Measurements from ENCODE around the gene CHMP2B.
"Not testable (repeated sequence)": the region's sequence is repeated elsewhere in the genome, so short reads cannot be mapped to it uniquely, and the experiment has no call there.

Gene CHMP2B

GRCh38 chr3:87229113-87229512 is 2.0 kb downstream of the CHMP2B start:
- DNase-seq (ENCODE audit: low read depth in 1 of 2, low spot score in 1 of 2) = no peak

DNA sequence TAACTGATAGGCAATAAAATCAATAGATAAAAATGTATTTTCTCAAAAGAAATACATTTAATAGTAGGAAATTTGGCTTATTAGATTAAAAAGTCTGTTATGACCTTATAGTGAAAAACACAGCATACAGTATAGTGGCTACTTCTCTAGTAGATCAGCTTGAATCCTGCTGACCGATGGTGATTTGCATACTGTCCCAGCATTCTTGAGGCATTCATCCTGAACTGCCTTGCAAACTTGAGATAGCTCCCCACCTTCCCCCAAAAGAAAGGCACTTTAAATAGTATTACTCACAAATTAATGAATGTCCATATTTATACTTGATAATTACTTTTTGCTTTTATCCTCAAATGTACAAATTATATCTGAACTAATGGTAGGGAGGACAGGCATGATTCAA is 6.7 kb downstream of the CHMP2B start:
- DNase-seq (ENCODE audit: low read depth in 1 of 2, low spot score in 1 of 2) = no peak

GRCh38 chr3:87236093-87236492 is 9.0 kb downstream of the CHMP2B start:
- DNase-seq (ENCODE audit: low read depth in 1 of 2, low spot score in 1 of 2) = no peak

- DNase-seq (ENCODE audit: low read depth in 1 of 2, low spot score in 1 of 2) = no peak
Observed at GRCh38 chr3:87246662-87247429, 19.7 kb downstream of the CHMP2B start.

DNA sequence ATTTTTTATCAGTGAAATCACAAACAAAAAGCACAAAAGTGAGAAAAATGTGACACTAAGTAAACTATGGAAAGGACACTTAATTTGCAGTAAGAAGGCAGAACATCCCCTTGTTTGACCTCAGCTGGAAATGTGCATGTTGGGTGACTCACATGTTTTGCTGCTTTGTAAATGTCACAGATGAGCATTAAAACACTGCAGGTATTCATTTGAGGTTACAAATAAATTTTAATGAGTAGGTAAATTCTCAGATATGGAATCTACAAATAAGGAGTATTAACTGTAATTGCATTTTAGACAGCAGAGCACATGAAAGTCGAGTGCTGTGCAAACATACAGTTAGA is 20.3 kb downstream of the CHMP2B start:
- no peak for DNase-seq (ENCODE audit: low read depth in 1 of 2, low spot score in 1 of 2)

DNA sequence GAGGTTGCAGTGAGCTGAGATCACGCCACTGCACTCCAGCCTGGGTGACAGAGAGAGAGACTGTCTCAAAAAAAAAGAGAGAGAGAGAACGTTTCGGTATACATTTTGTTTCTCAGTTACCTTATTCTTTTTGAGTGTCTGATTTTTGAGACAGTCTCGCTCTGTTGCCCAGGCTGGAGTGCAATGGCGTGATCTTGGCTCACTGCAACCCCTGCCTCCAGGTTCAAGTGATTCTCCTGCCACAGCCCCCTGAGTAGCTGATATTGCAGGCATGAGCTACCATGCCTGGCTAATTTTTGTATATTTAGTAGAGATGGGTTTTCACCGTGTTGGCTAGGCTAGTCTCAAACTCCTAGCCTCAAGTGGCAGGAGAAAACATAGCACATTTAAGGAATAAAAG is 21.1 kb downstream of the CHMP2B start:
- DNase-seq (ENCODE audit: low read depth in 1 of 2, low spot score in 1 of 2) = not testable (repeated sequence)

DNA sequence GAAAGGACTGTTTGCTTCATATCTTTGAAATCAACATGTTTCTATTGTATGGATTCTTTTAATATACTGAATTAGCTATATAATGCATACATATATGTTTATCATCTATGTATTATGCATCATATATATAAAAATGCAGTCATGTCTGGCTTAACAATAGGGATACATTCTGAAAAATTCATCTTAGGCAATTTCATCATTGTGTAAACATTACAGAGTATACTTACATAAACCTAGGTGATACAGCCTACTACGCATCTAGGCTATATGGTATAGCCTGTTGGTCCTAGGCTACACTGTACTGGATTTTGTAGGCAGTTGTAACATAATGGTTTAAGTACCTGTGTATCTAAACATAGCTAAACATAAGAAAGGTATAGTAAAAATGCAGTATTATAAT is 21.7 kb downstream of the CHMP2B start:
- no peak for DNase-seq (ENCODE audit: low read depth in 1 of 2, low spot score in 1 of 2)

GRCh38 chr3:87250009-87250408 is 22.9 kb downstream of the CHMP2B start:
- no peak for DNase-seq (ENCODE audit: low read depth in 1 of 2, low spot score in 1 of 2)

GRCh38 chr3:87260270-87260669 is 33.2 kb downstream of the CHMP2B start:
- no peak for DNase-seq (ENCODE audit: low read depth in 1 of 2, low spot score in 1 of 2)

DNA sequence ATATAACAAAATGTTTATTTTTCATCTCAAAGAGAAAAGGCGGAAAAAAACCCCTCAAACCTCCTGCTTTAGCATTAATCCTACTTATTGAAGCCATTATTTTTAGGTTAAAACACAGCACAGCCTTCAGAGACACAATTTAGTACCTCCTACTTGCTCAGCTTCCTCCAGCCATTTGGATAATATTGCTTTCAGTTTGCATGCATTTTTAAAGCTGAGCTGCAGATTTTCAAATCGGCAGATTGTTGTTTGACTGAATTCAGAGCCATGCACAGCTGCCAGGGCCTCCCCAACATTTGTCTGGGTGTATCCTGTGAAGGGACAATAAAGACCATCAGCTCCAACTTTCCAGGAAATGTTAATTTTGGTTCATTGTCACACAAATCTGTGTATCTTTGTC is 34.8 kb downstream of the CHMP2B start:
- DNase-seq (ENCODE audit: low read depth in 1 of 2, low spot score in 1 of 2) = no peak

DNA sequence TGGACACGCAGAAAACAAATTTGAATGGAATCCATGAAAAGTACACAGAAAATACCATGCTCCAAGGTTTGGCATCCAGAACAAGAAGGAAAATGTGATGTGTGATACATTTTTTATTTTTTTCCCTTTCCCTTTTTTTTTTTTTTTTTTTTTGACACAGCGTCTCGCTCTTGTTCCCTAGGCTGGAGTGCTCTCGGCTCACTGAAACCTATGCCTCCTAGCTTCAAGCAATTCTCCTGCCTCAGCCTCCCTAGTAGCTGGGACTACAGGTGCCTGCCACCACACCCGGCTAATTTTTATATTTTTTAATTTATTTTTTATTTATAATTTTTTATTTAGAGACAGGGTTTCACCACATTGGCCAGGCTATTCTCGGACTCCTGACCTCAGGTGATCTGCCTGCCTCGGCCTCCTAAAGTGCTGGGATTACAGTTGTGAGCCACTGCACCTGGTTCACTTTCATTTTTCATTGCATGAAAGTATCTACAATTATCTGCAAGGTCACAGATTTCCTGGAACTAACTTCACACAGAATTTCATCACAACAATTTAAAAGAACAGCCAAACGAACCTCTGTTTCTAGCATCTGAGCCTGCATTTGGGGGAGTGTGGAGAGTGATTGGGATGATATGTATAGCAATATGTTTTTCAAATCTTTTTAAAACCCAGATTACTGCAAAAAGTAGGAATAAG is 41.0 kb downstream of the CHMP2B start:
- DNase-seq (ENCODE audit: low read depth in 1 of 2, low spot score in 1 of 2) = no peak

DNA sequence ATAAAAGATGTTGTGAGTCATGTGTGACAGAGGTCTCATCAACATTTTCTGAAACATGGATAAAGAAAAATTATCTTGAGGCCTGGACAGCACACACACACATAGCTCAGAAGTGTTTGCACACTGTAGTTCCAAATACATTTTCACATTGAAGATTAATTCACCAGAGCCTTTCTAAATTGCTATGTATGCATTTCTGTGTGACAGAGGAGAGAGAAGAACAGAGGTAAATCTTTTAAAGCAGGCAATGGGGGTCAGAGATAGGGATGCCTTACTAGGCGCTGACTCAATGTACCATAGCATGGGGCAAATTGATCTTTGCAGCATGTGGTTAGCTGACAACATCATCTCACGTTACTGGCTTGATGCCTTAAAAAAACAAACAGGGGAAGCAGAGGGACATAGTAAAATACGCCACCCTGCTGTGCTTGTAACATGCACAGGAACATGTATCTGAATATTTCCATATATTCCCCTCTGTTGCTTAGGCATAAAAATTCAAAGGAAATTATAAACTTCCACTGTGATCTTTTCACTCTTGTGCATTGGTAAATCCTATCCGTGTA is 41.6 kb downstream of the CHMP2B start:
- DNase-seq (ENCODE audit: low read depth in 1 of 2, low spot score in 1 of 2) = no peak

- DNase-seq (ENCODE audit: low read depth in 1 of 2, low spot score in 1 of 2) = no peak
Observed at GRCh38 chr3:87269723-87270122, 42.6 kb downstream of the CHMP2B start.

DNA sequence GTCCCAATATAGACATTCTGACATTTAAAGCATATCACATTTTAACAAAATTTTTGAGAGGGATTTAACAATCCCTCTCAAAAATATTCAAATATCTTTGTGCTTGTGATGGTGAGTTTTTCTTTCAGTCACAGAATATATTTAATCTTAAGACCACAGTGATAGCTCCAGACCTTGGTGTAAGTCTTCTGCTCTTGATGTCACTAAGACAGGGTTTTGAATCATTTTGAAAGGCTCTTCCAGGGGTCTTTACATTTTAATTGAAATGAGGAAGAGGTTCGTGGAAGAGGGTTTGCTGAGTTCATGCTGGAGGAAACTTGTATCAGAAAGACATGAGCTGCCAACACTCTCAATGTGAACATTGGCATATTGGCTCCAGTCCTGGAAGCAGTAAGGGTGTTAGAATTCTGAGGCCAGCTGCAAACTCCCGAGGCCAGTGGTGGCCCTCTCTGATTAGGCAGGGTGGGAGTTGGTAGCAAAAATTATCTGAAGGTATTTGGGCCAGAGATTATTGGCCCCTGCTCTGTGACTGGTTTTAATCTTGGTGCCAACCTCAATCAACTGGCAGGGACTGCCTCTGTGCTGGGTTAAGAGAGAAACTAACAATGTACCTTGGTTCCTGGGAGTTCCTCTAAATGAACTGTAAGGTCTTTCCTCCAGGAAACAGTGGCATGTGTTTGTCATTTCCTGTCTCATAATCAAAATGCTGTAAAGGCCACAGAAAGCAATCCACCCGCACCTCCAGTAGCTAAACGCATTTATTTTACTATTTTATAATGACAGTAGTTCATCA is 44.0 kb downstream of the CHMP2B start:
- DNase-seq (ENCODE audit: low read depth in 1 of 2, low spot score in 1 of 2) = no peak

DNA sequence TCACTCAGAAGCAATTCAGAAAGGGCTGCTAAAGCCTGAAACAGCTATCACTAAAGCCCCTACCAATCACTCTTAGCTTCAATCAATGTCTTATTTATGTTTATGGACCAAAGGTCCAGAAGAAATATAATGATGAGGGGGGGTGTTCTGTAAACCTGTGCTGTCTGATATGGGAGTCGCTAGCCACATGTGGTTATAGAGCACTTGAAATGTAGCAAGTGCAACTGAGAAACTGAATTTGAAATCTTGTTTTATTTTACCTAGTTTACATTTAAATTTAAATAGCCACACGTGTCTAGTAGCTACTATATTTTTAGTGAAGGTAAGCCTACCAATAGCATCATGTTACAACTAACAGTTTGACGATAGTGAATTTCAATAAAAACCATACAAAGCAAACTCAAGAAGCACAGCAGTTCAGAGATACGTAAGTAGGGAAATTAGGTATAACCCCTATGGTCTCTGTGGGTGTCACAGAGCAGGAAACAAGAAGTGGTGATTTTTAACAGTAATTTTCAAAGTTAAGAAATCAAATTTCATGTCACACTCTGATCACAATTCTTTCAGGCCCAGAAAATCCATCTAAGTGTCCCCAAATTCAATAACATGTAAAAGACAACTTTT is 45.7 kb downstream of the CHMP2B start:
- DNase-seq (ENCODE audit: low read depth in 1 of 2, low spot score in 1 of 2) = no peak

- no peak for DNase-seq (ENCODE audit: low read depth in 1 of 2, low spot score in 1 of 2)
Observed at GRCh38 chr3:87276484-87276883, 49.4 kb downstream of the CHMP2B start, which contains the start of gene POU1F1. POU1F1 (minus strand) TSS chr3:87276584; CDS start chr3:87276462, 122 bp downstream.

DNA sequence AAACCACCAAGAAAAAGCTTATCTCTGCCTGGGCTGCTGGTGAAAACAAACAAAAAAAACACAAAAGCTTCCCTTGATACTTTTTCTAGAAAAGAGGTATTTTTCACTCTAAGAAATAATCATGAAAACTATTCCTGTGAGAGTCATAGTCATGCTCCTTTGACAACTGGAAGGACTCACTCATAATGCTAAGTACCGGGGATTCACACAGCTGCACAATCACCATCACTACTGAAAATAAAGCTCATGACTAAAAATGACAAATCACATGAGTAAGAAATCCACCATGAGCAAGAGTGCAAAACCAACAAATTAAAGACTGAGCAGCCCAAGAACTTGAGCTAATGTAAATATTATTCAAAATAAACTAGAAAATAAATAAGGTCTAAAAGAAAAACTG is 59.9 kb downstream of the CHMP2B start:
- DNase-seq (ENCODE audit: low read depth in 1 of 2, low spot score in 1 of 2) = no peak

DNA sequence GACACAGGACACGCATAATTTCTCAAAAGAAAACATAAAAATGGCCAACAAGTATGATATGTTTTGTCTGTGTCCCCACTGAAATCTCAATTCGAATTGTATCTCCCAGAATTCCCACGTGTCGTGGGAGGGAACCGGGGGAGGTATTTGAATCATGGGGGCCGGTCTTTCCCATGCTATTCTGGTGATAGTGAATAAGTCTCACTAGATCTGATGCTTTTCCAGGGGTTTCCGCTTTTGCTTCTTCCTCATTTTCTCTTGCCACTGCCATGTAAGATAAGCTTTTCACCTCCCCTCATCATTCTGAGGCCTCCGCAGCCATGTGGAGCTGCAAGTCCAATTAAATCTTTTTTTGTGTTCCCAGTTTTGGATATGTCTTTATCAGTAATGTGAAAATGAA is 61.3 kb downstream of the CHMP2B start:
- no peak for DNase-seq (ENCODE audit: low read depth in 1 of 2, low spot score in 1 of 2)

GRCh38 chr3:87298111-87298718 is 71.1 kb downstream of the CHMP2B start:
- DNase-seq (ENCODE audit: low read depth in 1 of 2, low spot score in 1 of 2) = no peak

DNA sequence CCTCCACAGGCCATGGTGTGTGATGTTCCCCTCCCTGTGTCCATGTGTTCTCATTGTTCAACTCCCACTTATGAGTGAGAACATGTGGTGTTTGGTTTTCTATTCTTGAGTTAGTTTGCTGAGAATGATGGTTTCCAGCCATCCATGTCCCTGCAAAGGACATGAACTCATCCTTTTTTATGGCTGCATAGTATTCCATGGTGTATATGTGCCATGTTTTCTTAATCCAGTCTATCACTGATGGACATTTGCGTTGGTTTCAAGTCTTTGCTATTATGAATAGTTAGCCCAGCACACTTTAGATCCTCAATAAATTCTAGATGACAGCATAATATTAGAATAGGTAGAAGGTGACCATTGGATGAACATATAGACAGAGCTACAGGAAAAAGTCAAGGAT is 77.9 kb downstream of the CHMP2B start:
- DNase-seq (ENCODE audit: low read depth in 1 of 2, low spot score in 1 of 2) = not testable (repeated sequence)
